IMR-90 (cell line): ENCODE results near the gene CLIP3. TPM values are rescaled to one million over a fixed set of nuclear protein-coding genes. Genes with fewer than 3 reads are reported as not detected.

ENCODE experiments used
- ATAC-seq: fragments of 200-7000 bp; cut with Tn5 transposase; 2 replicates; pipeline ENCODE4 v1.9.1; 2020; ENCODE audit warnings: low read depth, mild to moderate bottlenecking, moderate library complexity
- BruUV-seq: library from RNA; stranded (reverse); fragments of 400-500 nt; replicated peaks from 2 replicates; lab custom pipeline; 2021; lab: Mats Ljungman, UMichigan
- CTCF ChIA-PET: fragments of 300-600 bp; formaldehyde crosslinking; extraction: SDS; loops from one replicate; lab custom pipeline; 2021; ENCODE audit warnings: antibody characterized with exemption; lab: Yijun Ruan, JAX
- POLR2A ChIA-PET: fragments of 300-600 bp; sonication (Branson Sonifier 250); formaldehyde crosslinking; loops from one replicate; lab custom pipeline; 2022; ENCODE audit warnings: antibody characterized with exemption; ENCODE audit not compliant: unreplicated experiment; lab: Charles Lee
- DNase-seq: peaks from one replicate; pipeline ENCODE4 v3.0.0; 2013
- H2AFZ ChIP-seq: replicated peaks from 2 replicates; pipeline ENCODE3; 2013; ENCODE audit warnings: low read length, mild to moderate bottlenecking; ENCODE audit not compliant: poor library complexity
- H2AK5ac ChIP-seq: 2 replicates; pipeline ENCODE4 v1.6.1; 2013; ENCODE audit warnings: low read depth, low read length, inconsistent platforms
- H2AK9ac ChIP-seq: replicated peaks from 2 replicates; pipeline ENCODE3; 2013; ENCODE audit warnings: mild to moderate bottlenecking, low read depth, low read length, moderate library complexity; ENCODE audit not compliant: poor library complexity
- H2BK120ac ChIP-seq: 2 replicates; pipeline ENCODE4 v1.6.1; 2013; ENCODE audit warnings: low read depth, low read length, inconsistent platforms
- H2BK15ac ChIP-seq: 3 replicates; pipeline ENCODE4 v1.6.1; 2013; ENCODE audit warnings: low read depth, low read length, inconsistent platforms
- H2BK20ac ChIP-seq: 2 replicates; pipeline ENCODE4 v1.6.1; 2013; ENCODE audit warnings: low read depth, mild to moderate bottlenecking, inconsistent platforms, low read length, moderate library complexity
- H2BK5ac ChIP-seq: 2 replicates; pipeline ENCODE4 v1.6.1; 2013; ENCODE audit warnings: mild to moderate bottlenecking, low read depth, low read length, inconsistent platforms; ENCODE audit not compliant: poor library complexity, severe bottlenecking
- H3K14ac ChIP-seq: replicated peaks from 2 replicates; pipeline ENCODE4 v1.6.1; 2013; ENCODE audit warnings: low read depth, low read length, inconsistent platforms
- H3K18ac ChIP-seq: 2 replicates; pipeline ENCODE4 v1.6.1; 2013; ENCODE audit warnings: low read depth, low read length, control low read depth
- H3K23ac ChIP-seq: 2 replicates; pipeline ENCODE4 v1.6.1; 2013; ENCODE audit warnings: low read depth, low read length, inconsistent platforms
- H3K27ac ChIP-seq: 2 replicates; pipeline ENCODE4 v1.5.1; 2013; ENCODE audit warnings: mild to moderate bottlenecking, control low read depth, low read length; ENCODE audit not compliant: insufficient read depth
- H3K27me3 ChIP-seq: 2 replicates; pipeline ENCODE4 v1.6.1; 2013; ENCODE audit warnings: low read length; ENCODE audit not compliant: control insufficient read depth, insufficient read depth
- H3K36me3 ChIP-seq: 2 replicates; pipeline ENCODE4 v1.6.1; 2013; ENCODE audit warnings: low read length, mixed read lengths; ENCODE audit not compliant: control insufficient read depth, insufficient read depth
- H3K4ac ChIP-seq: 2 replicates; pipeline ENCODE4 v1.6.1; 2013; ENCODE audit warnings: low read depth, low read length, inconsistent platforms
- H3K4me1 ChIP-seq: 2 replicates; pipeline ENCODE4 v1.6.1; 2013; ENCODE audit warnings: low read length, mixed read lengths; ENCODE audit not compliant: control insufficient read depth, insufficient read depth
- H3K4me2 ChIP-seq: 2 replicates; pipeline ENCODE4 v1.6.1; 2013; ENCODE audit warnings: low read depth, mild to moderate bottlenecking, control low read depth, low read length, moderate library complexity
- H3K4me3 ChIP-seq: 2 replicates; pipeline ENCODE4 v1.5.1; 2013; ENCODE audit warnings: low read depth, mild to moderate bottlenecking, control low read depth, low read length, moderate library complexity; ENCODE audit not compliant: insufficient read depth
- H3K56ac ChIP-seq: 2 replicates; pipeline ENCODE4 v1.6.1; 2013; ENCODE audit warnings: low read length, inconsistent platforms; ENCODE audit not compliant: insufficient read depth; ENCODE audit errors: extremely low read depth
- H3K79me1 ChIP-seq, 2 experiments: 2 replicates each; pipeline ENCODE4 v1.6.1; 2013; ENCODE audit warnings: low read length in 2 of 2, inconsistent platforms in 1 of 2, low read depth in 1 of 2
- H3K9ac ChIP-seq: 2 replicates; pipeline ENCODE4 v1.6.1; 2013; ENCODE audit warnings: low read depth, low read length, control low read depth
- H3K9me1 ChIP-seq: 2 replicates; pipeline ENCODE4 v1.6.1; 2013; ENCODE audit warnings: low read length, inconsistent platforms; ENCODE audit not compliant: insufficient read depth
- H3K9me3 ChIP-seq: 2 replicates; pipeline ENCODE4 v1.6.1; 2013; ENCODE audit warnings: low read length; ENCODE audit not compliant: control insufficient read depth, insufficient read depth
- H4K20me1 ChIP-seq: 2 replicates; pipeline ENCODE4 v1.6.1; 2013; ENCODE audit warnings: low read length, inconsistent platforms; ENCODE audit not compliant: insufficient read depth
- H4K5ac ChIP-seq: 2 replicates; pipeline ENCODE4 v1.6.1; 2013; ENCODE audit warnings: mild to moderate bottlenecking, low read depth, low read length, control low read depth
- H4K8ac ChIP-seq, 2 experiments: 2 replicates each; pipeline ENCODE4 v1.6.1; 2013; ENCODE audit warnings: low read depth in 2 of 2, low read length in 2 of 2, control low read depth in 1 of 2, inconsistent platforms in 1 of 2
- H4K91ac ChIP-seq: 2 replicates; pipeline ENCODE4 v1.6.1; 2013; ENCODE audit warnings: low read depth, low read length, inconsistent platforms; ENCODE audit not compliant: insufficient read depth
- BHLHE40 ChIP-seq: fragments of 150-350 bp; IDR thresholded peaks from 2 replicates; pipeline ENCODE4 v1.6.1; 2016; ENCODE audit warnings: mild to moderate bottlenecking, low read depth, low read length
- CEBPB ChIP-seq: IDR thresholded peaks from 2 replicates; pipeline ENCODE4 v1.6.1; 2012; ENCODE audit warnings: low read depth, low read length, improper control_type of control experiment
- CHD1 ChIP-seq: IDR thresholded peaks from 2 replicates; pipeline ENCODE4 v1.6.1; 2012; ENCODE audit warnings: low read depth, low read length, improper control_type of control experiment
- CTCF ChIP-seq: conservative IDR thresholded peaks from 2 replicates; pipeline ENCODE4 v1.5.1; 2012; ENCODE audit warnings: mild to moderate bottlenecking, low read depth, low read length, improper control_type of control experiment
- FOS ChIP-seq: fragments of 150-350 bp; IDR thresholded peaks from 2 replicates; pipeline ENCODE4 v1.6.1; 2016; ENCODE audit warnings: low read depth, low read length
- MAFK ChIP-seq: IDR thresholded peaks from 2 replicates; pipeline ENCODE4 v1.6.1; 2012; ENCODE audit warnings: low read depth, low read length, improper control_type of control experiment
- MAZ ChIP-seq: IDR thresholded peaks from 2 replicates; pipeline ENCODE4 v1.6.1; 2012; ENCODE audit warnings: low read depth, mild to moderate bottlenecking, low read length, improper control_type of control experiment, moderate library complexity, borderline replicate concordance
- MXI1 ChIP-seq: IDR thresholded peaks from 2 replicates; pipeline ENCODE4 v1.6.1; 2012; ENCODE audit warnings: low read depth, mild to moderate bottlenecking, low read length, moderate library complexity, borderline replicate concordance
- NFE2L2 ChIP-seq: fragments of 150-350 bp; IDR thresholded peaks from 2 replicates; pipeline ENCODE4 v1.6.1; 2016; ENCODE audit warnings: low read depth, mild to moderate bottlenecking, low read length
- POLR2A ChIP-seq: IDR thresholded peaks from 2 replicates; pipeline ENCODE4 v1.6.1; 2012; ENCODE audit warnings: mild to moderate bottlenecking, low read depth, low read length
- RAD21 ChIP-seq: IDR thresholded peaks from 2 replicates; pipeline ENCODE4 v1.6.1; 2012; ENCODE audit warnings: low read length, improper control_type of control experiment
- RCOR1 ChIP-seq: IDR thresholded peaks from 2 replicates; pipeline ENCODE4 v1.6.1; 2012; ENCODE audit warnings: mild to moderate bottlenecking, low read length, improper control_type of control experiment; ENCODE audit not compliant: insufficient replicate concordance
- RFX5 ChIP-seq: IDR thresholded peaks from 2 replicates; pipeline ENCODE4 v1.8.0; 2012; ENCODE audit warnings: low read depth, mild to moderate bottlenecking, low read length, moderate library complexity
- SMC3 ChIP-seq: fragments of 150-350 bp; IDR thresholded peaks from 2 replicates; pipeline ENCODE4 v1.6.1; 2016; ENCODE audit warnings: low read depth, mild to moderate bottlenecking, antibody characterized with exemption, low read length, moderate library complexity
- WGBS, 2 experiments: methylation state at CpG; one replicate each; pipeline versions ENCODE4 v1.1.5 to v1.1.7; 2013; ENCODE audit warnings: missing lambda C conversion rate in 2 of 2; ENCODE audit not compliant: insufficient read length in 1 of 2; ENCODE audit errors: extremely low coverage in 2 of 2; 5-methylcytosine and 5-hydroxymethylcytosine counted together
- dilution Hi-C: fragments of 300-500 bp; cut with HindIII; formaldehyde crosslinking; loops from one replicate; pipeline ENCODE4 v1.14.3; 2018; ENCODE audit warnings: low sequenced_read_pairs; ENCODE audit not compliant: unreplicated experiment
- in situ Hi-C: fragments of 300-500 bp; cut with MboI; formaldehyde crosslinking; loops from 3 replicates; pipeline ENCODE4 v1.14.3; 2019; ENCODE audit warnings: low sequenced_read_pairs, inconsistent platforms, mixed read lengths
- intact Hi-C: fragments of 100-400 bp; cut with micrococcal nuclease; formaldehyde crosslinking; loops from 2 replicates; pipeline ENCODE4 v1.10.0; 2022
- polyA plus RNA-seq, 3 experiments: library from polyadenylated mRNA; depleted of rRNA; stranded (reverse); fragments of >200 nt; gene quantifications; 2 replicates each; pipeline ENCODE4 v1.2.3, GENCODE V29; 2012; ENCODE audit warnings: low replicate concordance in 1 of 3
- total RNA-seq: library from RNA; depleted of rRNA; stranded (reverse); fragments of >200 nt; gene quantifications from 2 replicates; pipeline ENCODE4 v1.2.3, GENCODE V29; 2012
- TF ChIP-seq, protein P1 (sequence below): fragments of 150-350 bp; IDR thresholded peaks from 2 replicates; pipeline ENCODE4 v1.6.1; 2017; ENCODE audit warnings: mild to moderate bottlenecking, antibody characterized with exemption, low read length, low read depth
- TF ChIP-seq, protein P2 (sequence below): fragments of 150-350 bp; IDR thresholded peaks from 2 replicates; pipeline ENCODE4 v1.6.1; 2016; ENCODE audit warnings: low read depth, mild to moderate bottlenecking, low read length, moderate library complexity, borderline replicate concordance

The CLIP3 gene
- total and polyA plus RNA-seq, 2 of the 4 experiments (the other 2 are of a cell fraction): 5.4 to 28.7 TPM

- Histone ChIP-seq H3K36me3 (no peaks in the 10 kb centered on the region), H3K14ac (no peak overlapping the region), H3K23ac (no peak overlapping the region), H3K4me3 (no peak overlapping the region), H3K9ac (no peak overlapping the region), H2BK120ac (no peak overlapping the region), H4K8ac (no peak overlapping the region), H4K5ac (no peak overlapping the region), H3K9me3 (no peaks in the 10 kb centered on the region), H4K20me1 (no peaks in the 10 kb centered on the region), H2BK20ac (no peak overlapping the region), H3K18ac (no peak overlapping the region), H2AK9ac (no peak overlapping the region), H3K27ac (no peak overlapping the region), H3K4me1 (peaks cover 9% of the 10 kb centered on the region), H3K9me1 (peaks cover 4% of the 10 kb centered on the region; the same call in 1 of the 2 replicates), H2AFZ (no peak overlapping the region), H3K4ac (no peak overlapping the region), H3K27me3 (no peaks in the 10 kb centered on the region), H2BK15ac (no peak overlapping the region), H2AK5ac (peak overlapping the region; percentile 62; the same call in 1 of the 2 replicates), H4K91ac (no peak overlapping the region), H3K56ac (no peak overlapping the region), H2BK5ac (no peak overlapping the region), H3K4me2 (no peak overlapping the region), H3K79me1 (peaks cover 13 to 18% of the 10 kb centered on the region in 2 experiments)
- intact Hi-C loops: no loop called here
- dilution Hi-C loops: no loop called here
- TF ChIP-seq CHD1 (no peak), SMC3 (no peak), RCOR1 (no peak), RFX5 (no peak), FOS (no peak), POLR2A (no peak), MAFK (no peak), MXI1 (no peak), CTCF (no peak), RAD21 (no peak), CEBPB (no peak), BHLHE40 (no peak), MAZ (no peak), NFE2L2 (no peak)
- TF ChIP-seq, protein P1, sequence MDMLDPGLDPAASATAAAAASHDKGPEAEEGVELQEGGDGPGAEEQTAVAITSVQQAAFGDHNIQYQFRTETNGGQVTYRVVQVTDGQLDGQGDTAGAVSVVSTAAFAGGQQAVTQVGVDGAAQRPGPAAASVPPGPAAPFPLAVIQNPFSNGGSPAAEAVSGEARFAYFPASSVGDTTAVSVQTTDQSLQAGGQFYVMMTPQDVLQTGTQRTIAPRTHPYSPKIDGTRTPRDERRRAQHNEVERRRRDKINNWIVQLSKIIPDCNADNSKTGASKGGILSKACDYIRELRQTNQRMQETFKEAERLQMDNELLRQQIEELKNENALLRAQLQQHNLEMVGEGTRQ: no peak
- TF ChIP-seq, protein P2, sequence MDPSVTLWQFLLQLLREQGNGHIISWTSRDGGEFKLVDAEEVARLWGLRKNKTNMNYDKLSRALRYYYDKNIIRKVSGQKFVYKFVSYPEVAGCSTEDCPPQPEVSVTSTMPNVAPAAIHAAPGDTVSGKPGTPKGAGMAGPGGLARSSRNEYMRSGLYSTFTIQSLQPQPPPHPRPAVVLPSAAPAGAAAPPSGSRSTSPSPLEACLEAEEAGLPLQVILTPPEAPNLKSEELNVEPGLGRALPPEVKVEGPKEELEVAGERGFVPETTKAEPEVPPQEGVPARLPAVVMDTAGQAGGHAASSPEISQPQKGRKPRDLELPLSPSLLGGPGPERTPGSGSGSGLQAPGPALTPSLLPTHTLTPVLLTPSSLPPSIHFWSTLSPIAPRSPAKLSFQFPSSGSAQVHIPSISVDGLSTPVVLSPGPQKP: no peak
- BruUV-seq: no TSS peak
- ChIA-PET CTCF (no interaction called here), POLR2A (no interaction called here)
- no peak for DNase-seq
- 100% methylated on average over 1 of the region's 5 CpGs; no CpG with 5 or more reads in 1 of the 2 experiments for WGBS, 2 experiments
- ATAC-seq: no peak
- in situ Hi-C loops: no loop called here
Measured at GRCh38 chr19:36046443-36047050, 13.9 kb upstream of the CLIP3 start.
